K562 (cell line): ENCODE data around the gene STARD8. TPM values are rescaled to one million over a fixed set of nuclear protein-coding genes. Genes with fewer than 3 reads are reported as not detected.

ENCODE experiments used
- ATAC-seq: fragments of 200-7000 bp; cut with Tn5 transposase; 3 replicates; pipeline ENCODE4 v1.9.1; 2020; ENCODE audit warnings: moderate library complexity
- BruUV-seq: library from RNA; stranded (reverse); fragments of 400-500 nt; replicated peaks from 2 replicates; lab custom pipeline; 2021; lab: Mats Ljungman, UMichigan
- CTCF ChIA-PET: fragments of 300-600 bp; formaldehyde crosslinking; extraction: SDS; loops from one replicate; lab custom pipeline; 2021; ENCODE audit warnings: low intra/inter-chr PET ratio; lab: Yijun Ruan, JAX
- POLR2A ChIA-PET: fragments of 300-600, 350-650 bp; sonication (Branson Sonifier 250); formaldehyde crosslinking; extraction: SDS; loops from one replicate; lab custom pipeline; 2021; ENCODE audit warnings: antibody characterized with exemption, inconsistent platforms; lab: Yijun Ruan, JAX
- DNase-seq, 4 experiments: peaks; one replicate each; pipeline versions ENCODE4 v3.0.0 to v3.0.0-alpha.2; 2011 to 2018; ENCODE audit warnings: low spot score in 3 of 4, mixed read lengths in 3 of 4; ENCODE audit errors: extremely low read depth in 1 of 4
- FAIRE-seq: peaks from 2 replicates; lab custom pipeline; 2011; peaks lifted over from hg19 to GRCh38; lab: Jason Lieb, UNC
- H2AFZ ChIP-seq: 2 replicates; pipeline ENCODE4 v1.6.0; 2011; ENCODE audit warnings: low read depth, low read length, control low read depth, inconsistent platforms
- H3K27ac ChIP-seq: fragments of 200-600 bp; 3 replicates; pipeline ENCODE4 v1.8.0; 2011; ENCODE audit warnings: low read depth, mild to moderate bottlenecking, control low read depth, inconsistent platforms, low read length, moderate library complexity, mixed read lengths; ENCODE audit errors: extremely low read depth
- H3K27me3 ChIP-seq, 2 experiments: fragments of 300-600 bp in 1 of 2; 2 replicates in 1 of 2; 3 replicates in 1 of 2; pipeline versions ENCODE4 v1.6.0 to v1.8.0; 2011; ENCODE audit warnings: inconsistent platforms in 2 of 2, low read length in 2 of 2, mild to moderate bottlenecking in 1 of 2, mixed read lengths in 1 of 2, moderate library complexity in 1 of 2; ENCODE audit not compliant: control insufficient read depth in 2 of 2, insufficient read depth in 2 of 2
- H3K36me3 ChIP-seq: fragments of 300-600 bp; 3 replicates; pipeline ENCODE4 v1.8.0; 2011; ENCODE audit warnings: mild to moderate bottlenecking, low read length, inconsistent platforms; ENCODE audit not compliant: control insufficient read depth, insufficient read depth
- H3K4me1 ChIP-seq, 2 experiments: fragments of 200-600 bp in 1 of 2; replicated peaks in 1 of 2; 2 replicates in 1 of 2; 3 replicates in 1 of 2; pipeline versions ENCODE4 v1.5.1 to v1.8.0; 2011; ENCODE audit warnings: inconsistent platforms in 2 of 2, low read length in 2 of 2, mild to moderate bottlenecking in 1 of 2, mixed read lengths in 1 of 2, moderate library complexity in 1 of 2; ENCODE audit not compliant: control insufficient read depth in 2 of 2, insufficient read depth in 2 of 2
- H3K4me2 ChIP-seq: 2 replicates; pipeline ENCODE4 v1.6.1; 2011; ENCODE audit warnings: low read length, control low read depth, inconsistent platforms, mixed read lengths; ENCODE audit not compliant: insufficient read depth
- H3K4me3 ChIP-seq: fragments of 200-600 bp; sonication (generic), shearing (Covaris generic); 2 replicates; pipeline ENCODE4 v1.5.1; 2016; ENCODE audit warnings: control low read depth, inconsistent platforms
- H3K79me2 ChIP-seq: fragments of 200-600 bp; 3 replicates; pipeline ENCODE4 v1.8.0; 2011; ENCODE audit warnings: low read length, inconsistent platforms; ENCODE audit not compliant: control insufficient read depth, insufficient read depth
- H3K9ac ChIP-seq, 2 experiments: 2 replicates each; pipeline versions ENCODE4 v1.6.0 to v1.6.1; 2011; ENCODE audit warnings: low read depth in 2 of 2, low read length in 2 of 2, control low read depth in 1 of 2, inconsistent platforms in 1 of 2, mild to moderate bottlenecking in 1 of 2, mixed read lengths in 1 of 2; ENCODE audit not compliant: insufficient read depth in 1 of 2
- H3K9me1 ChIP-seq: one replicate; pipeline ENCODE4 v1.6.0; 2011; ENCODE audit warnings: inconsistent platforms, mild to moderate bottlenecking, low read length, moderate library complexity; ENCODE audit not compliant: control insufficient read depth, insufficient read depth
- H3K9me3 ChIP-seq: replicated peaks from 2 replicates; pipeline ENCODE4 v1.5.1; 2011; ENCODE audit warnings: low read depth, low read length, inconsistent platforms; ENCODE audit not compliant: control insufficient read depth, insufficient read depth
- H4K20me1 ChIP-seq: replicated peaks from 2 replicates; pipeline ENCODE4 v1.6.1; 2011; ENCODE audit warnings: low read length, inconsistent platforms, mixed read lengths; ENCODE audit not compliant: control insufficient read depth, insufficient read depth
- ARHGAP35 ChIP-seq: fragments of 450-650 bp; IDR thresholded peaks from 2 replicates; pipeline ENCODE4 v1.6.1; 2018; ENCODE audit not compliant: partially characterized antibody
- ATF1 ChIP-seq, 2 experiments: fragments of 450-650 bp in 1 of 2; IDR thresholded peaks; 2 replicates each; pipeline ENCODE4 v1.6.1; 2016; ENCODE audit warnings: missing compliant biosample characterization in 1 of 2, missing genetic modification characterization in 1 of 2
- CLOCK ChIP-seq: fragments of 250-450 bp; sonication (Bioruptor Pico); IDR thresholded peaks from 2 replicates; pipeline ENCODE4 v1.4.0; 2020; ENCODE audit warnings: mild to moderate bottlenecking, moderate library complexity, borderline replicate concordance
- COPS2 ChIP-seq: fragments of 450-650 bp; conservative IDR thresholded peaks from 2 replicates; pipeline ENCODE4 v1.6.1; 2016; ENCODE audit warnings: mild to moderate bottlenecking, moderate library complexity
- CXXC5 ChIP-seq: fragments of 250-450 bp; sonication (Bioruptor Pico); IDR thresholded peaks from 2 replicates; pipeline ENCODE4 v1.8.0; 2022; ENCODE audit warnings: inconsistent platforms, mild to moderate bottlenecking, moderate library complexity
- FOXA3 ChIP-seq, 2 experiments: fragments of 450-650 bp in 1 of 2; sonication (generic) in 1 of 2; formaldehyde crosslinking; IDR thresholded peaks in 1 of 2; conservative IDR thresholded peaks in 1 of 2; 2 replicates each; pipeline versions ENCODE4 v1.4.0 to v1.8.0; 2020 to 2022; ENCODE audit warnings: mild to moderate bottlenecking in 2 of 2, missing genetic modification reagents in 1 of 2
- HDGF ChIP-seq: fragments of 450-650 bp; IDR thresholded peaks from 2 replicates; pipeline ENCODE4 v1.6.1; 2016
- MAFF ChIP-seq: IDR thresholded peaks from 2 replicates; pipeline ENCODE4 v1.6.1; 2012; ENCODE audit warnings: low read length, improper control_type of control experiment
- NCOA1 ChIP-seq: fragments of 450-650 bp; IDR thresholded peaks from 2 replicates; pipeline ENCODE4 v1.6.1; 2016; ENCODE audit warnings: low read depth
- SNAPC5 ChIP-seq: fragments of 250-450 bp; sonication (Bioruptor Pico); IDR thresholded peaks from 2 replicates; pipeline ENCODE4 v1.8.0; 2021; ENCODE audit warnings: moderate library complexity, mild to moderate bottlenecking, inconsistent platforms
- STAT5A ChIP-seq: IDR thresholded peaks from 2 replicates; pipeline ENCODE4 v1.6.1; 2012; ENCODE audit warnings: low read length, inconsistent platforms, borderline replicate concordance
- TCF3 ChIP-seq: sonication (generic); formaldehyde crosslinking; IDR thresholded peaks from 2 replicates; pipeline ENCODE4 v1.4.0; 2020; ENCODE audit warnings: mild to moderate bottlenecking, missing genetic modification reagents
- XRCC5 ChIP-seq: fragments of 200-400 bp; formaldehyde crosslinking; IDR thresholded peaks from 2 replicates; pipeline ENCODE4 v1.6.1; 2017; ENCODE audit warnings: low read depth, mild to moderate bottlenecking, low read length
- ZNF695 ChIP-seq: fragments of 450-650 bp; formaldehyde crosslinking; IDR thresholded peaks from 2 replicates; pipeline ENCODE4 v1.4.0; 2020; ENCODE audit warnings: mild to moderate bottlenecking, moderate library complexity
- WGBS: fragments of 100-300 bp; shearing (Covaris generic); methylation state at CpG from one replicate; pipeline ENCODE4 v1.1.6; 2016; ENCODE audit warnings: low coverage, mixed read lengths; ENCODE audit not compliant: insufficient coverage; ENCODE audit errors: missing lambda C conversion rate; 5-methylcytosine and 5-hydroxymethylcytosine counted together
- in situ Hi-C: fragments of 300-500 bp; cut with MboI; formaldehyde crosslinking; loops from 4 replicates; pipeline ENCODE4 v1.15.0; 2018; ENCODE audit warnings: inconsistent platforms, mixed read lengths
- intact Hi-C: fragments of 100-400 bp; cut with micrococcal nuclease; formaldehyde crosslinking; loops from 2 replicates; pipeline ENCODE4 v1.14.2; 2022
- polyA plus RNA-seq, 8 experiments: library from polyadenylated mRNA; depleted of rRNA in 4 of 8; stranded (reverse) in 5 of 8; unstranded in 3 of 8; fragments of >200 nt; fragmentation: Nextera tagmentation in 2 of 8; fragmentation: Illumina TruSeq in 1 of 8; extraction: Ambion mirVana in 2 of 8; extraction: Trizol in 1 of 8; gene quantifications; 2 replicates each; pipeline versions ENCODE4 v1.2.1 to v1.2.3, GENCODE V29; 2011 to 2014; ENCODE audit warnings: inconsistent platforms in 1 of 8, missing spikeins in 1 of 8
- total RNA-seq, 7 experiments: library from RNA; depleted of rRNA in 6 of 7; stranded (reverse); fragments of >200 nt in 6 of 7; fragmentation: Illumina TruSeq in 2 of 7; extraction: Trizol in 2 of 7; gene quantifications; 2 replicates each; pipeline versions ENCODE4 v1.2.1 to v1.2.3, GENCODE V29; 2011 to 2021; ENCODE audit warnings: low replicate concordance in 1 of 7

Gene STARD8
- total and polyA plus RNA-seq, 9 of the 15 experiments (the other 6 are each of a cell fraction or from before 2014, with no cell fraction given): 1.6 to 35.0 (median 15.9) TPM

GRCh38 chrX:68640661-68641060 lies 6.8 kb upstream of the STARD8 start:
- Histone ChIP-seq H3K9ac (no peak overlapping the region), H3K4me2 (no peak overlapping the region), H3K4me3 (no peak overlapping the region), H3K9me3 (no peaks in the 10 kb centered on the region), H3K27ac (no peak overlapping the region), H2AFZ (no peak overlapping the region), H3K9me1 (no peaks in the 10 kb centered on the region), H3K79me2 (no peaks in the 10 kb centered on the region), H4K20me1 (no peaks in the 10 kb centered on the region), H3K4me1 (no peaks in the 10 kb centered on the region; a peak in 1 of 5 replicates), H3K27me3 (no peaks in the 10 kb centered on the region), H3K36me3 (no peaks in the 10 kb centered on the region)
- FAIRE-seq: no peak
- in situ Hi-C loops (no loop called here), intact Hi-C loops (no loop called here)
- DNase-seq: peak in 1 of 4 experiments; percentile 0
- TF ChIP-seq CXXC5: no peak
- TF ChIP-seq MAFF: no peak
- TF ChIP-seq TCF3 (CRISPR knock-in tag): no peak
- no peak for TF ChIP-seq ATF1 (CRISPR knock-in tag; IDR thresholded peaks at IDR 0.05)
- TF ChIP-seq ATF1 (tag; IDR thresholded peaks at IDR 0.05): no peak
- no peak for TF ChIP-seq STAT5A
- TF ChIP-seq ARHGAP35: no peak
- no peak for TF ChIP-seq XRCC5
- TF ChIP-seq COPS2: no peak
- no peak for TF ChIP-seq HDGF
- TF ChIP-seq ZNF695 (CRISPR knock-in tag): no peak
- TF ChIP-seq SNAPC5 (CRISPR knock-in tag): no peak
- TF ChIP-seq CLOCK (CRISPR knock-in tag): no peak
- no peak for TF ChIP-seq FOXA3 (CRISPR knock-in tag; conservative IDR thresholded peaks at IDR 0.05 in 1 of 2, IDR thresholded peaks at IDR 0.05 in 1 of 2)
- TF ChIP-seq NCOA1: no peak
- 37% methylated on average over 2 of the region's 2 CpGs for WGBS
- no TSS peak for BruUV-seq
- ATAC-seq: no peak
- CTCF ChIA-PET: no interaction called here
- POLR2A ChIA-PET: no interaction called here
